Astrocyte (in vitro differentiated cells and primary cell): Measurements from ENCODE around the gene ADAMTS12. TPM values are rescaled to one million over a fixed set of nuclear protein-coding genes. Genes with fewer than 3 reads are reported as not detected.

Source experiments
- DNase-seq: peaks from one replicate; pipeline ENCODE4 v3.0.0-alpha.2; 2010; ENCODE audit warnings: low read depth
- FAIRE-seq: peaks from 2 replicates; lab custom pipeline; 2011; peaks lifted over from hg19 to GRCh38; lab: Jason Lieb, UNC
- H2AFZ ChIP-seq: 2 replicates; pipeline ENCODE4 v1.6.0; 2012; ENCODE audit warnings: low read depth, low read length, inconsistent platforms
- H3K27ac ChIP-seq: 2 replicates; pipeline ENCODE4 v1.5.1; 2011; ENCODE audit warnings: low read depth, low read length, inconsistent platforms
- H3K27me3 ChIP-seq: 2 replicates; pipeline ENCODE4 v1.6.0; 2011; ENCODE audit warnings: low read length, inconsistent platforms; ENCODE audit not compliant: insufficient read depth
- H3K36me3 ChIP-seq: 2 replicates; pipeline ENCODE4 v1.5.1; 2011; ENCODE audit warnings: low read length, inconsistent platforms; ENCODE audit not compliant: insufficient read depth
- H3K4me1 ChIP-seq: 2 replicates; pipeline ENCODE4 v1.5.1; 2011; ENCODE audit warnings: low read length, inconsistent platforms; ENCODE audit not compliant: insufficient read depth
- H3K4me2 ChIP-seq: 2 replicates; pipeline ENCODE4 v1.6.0; 2012; ENCODE audit warnings: low read length, inconsistent platforms
- H3K4me3 ChIP-seq: 2 replicates; pipeline ENCODE4 v1.5.1; 2011; ENCODE audit warnings: low read depth, mild to moderate bottlenecking, low read length, inconsistent platforms; ENCODE audit not compliant: insufficient read depth
- H3K79me2 ChIP-seq: 2 replicates; pipeline ENCODE4 v1.6.0; 2012; ENCODE audit warnings: mild to moderate bottlenecking, low read length, inconsistent platforms; ENCODE audit not compliant: insufficient read depth
- H3K9ac ChIP-seq: 2 replicates; pipeline ENCODE4 v1.6.0; 2012; ENCODE audit warnings: mild to moderate bottlenecking, low read length, inconsistent platforms
- H3K9me3 ChIP-seq: 2 replicates; pipeline ENCODE4 v1.5.1; 2012; ENCODE audit warnings: low read depth, mild to moderate bottlenecking, low read length, inconsistent platforms; ENCODE audit not compliant: insufficient read depth
- H4K20me1 ChIP-seq: 2 replicates; pipeline ENCODE4 v1.6.0; 2012; ENCODE audit warnings: low read length, inconsistent platforms; ENCODE audit not compliant: insufficient read depth
- H3K27ac Mint-ChIP-seq: one replicate; pipeline ENCODE4 v1.8.0; 2021; ENCODE audit warnings: mild to moderate bottlenecking, mixed read lengths; ENCODE audit not compliant: unreplicated experiment
- H3K27me3 Mint-ChIP-seq: one replicate; pipeline ENCODE4 v1.8.0; 2021; ENCODE audit warnings: low read depth, mixed read lengths; ENCODE audit not compliant: unreplicated experiment
- H3K36me3 Mint-ChIP-seq: one replicate; pipeline ENCODE4 v1.8.0; 2021; ENCODE audit warnings: low read depth, mixed read lengths; ENCODE audit not compliant: unreplicated experiment
- H3K4me1 Mint-ChIP-seq: one replicate; pipeline ENCODE4 v1.8.0; 2021; ENCODE audit warnings: low read depth, mixed read lengths; ENCODE audit not compliant: unreplicated experiment
- H3K4me3 Mint-ChIP-seq: one replicate; pipeline ENCODE4 v1.8.0; 2021; ENCODE audit warnings: mild to moderate bottlenecking, moderate library complexity, mixed read lengths; ENCODE audit not compliant: unreplicated experiment
- H3K9me3 Mint-ChIP-seq: one replicate; pipeline ENCODE4 v1.8.0; 2021; ENCODE audit warnings: mild to moderate bottlenecking, mixed read lengths; ENCODE audit not compliant: unreplicated experiment
- CTCF ChIP-seq: IDR thresholded peaks from 2 replicates; pipeline ENCODE4 v1.5.1; 2011; ENCODE audit warnings: low read depth, mild to moderate bottlenecking, inconsistent platforms, low read length, moderate library complexity; ENCODE audit not compliant: insufficient read depth
- EZH2 ChIP-seq: IDR thresholded peaks from 2 replicates; pipeline ENCODE4 v1.6.1; 2012; ENCODE audit warnings: mild to moderate bottlenecking, low read length, inconsistent platforms; ENCODE audit not compliant: insufficient read depth
- total RNA-seq: library from RNA; stranded (reverse); gene quantifications from 2 replicates; pipeline ENCODE4 v1.2.1, GENCODE V29; 2021

The ADAMTS12 gene
- total RNA-seq, 1 donor from 2014 or later, result 156 TPM

GRCh38 chr5:33531824-33532223, 360.0 kb downstream of the ADAMTS12 start:
- Histone ChIP-seq H3K27ac (no peak overlapping the region), H3K4me2 (no peak overlapping the region), H3K36me3 (peaks cover 19% of the 10 kb centered on the region), H3K9ac (no peak overlapping the region), H3K4me3 (no peak overlapping the region), H3K27me3 (no peaks in the 10 kb centered on the region), H2AFZ (no peak overlapping the region), H3K4me1 (no peaks in the 10 kb centered on the region), H3K79me2 (no peaks in the 10 kb centered on the region), H4K20me1 (no peaks in the 10 kb centered on the region), H3K9me3 (no peaks in the 10 kb centered on the region)
- DNase-seq (no peak), FAIRE-seq (no peak)
- H3K27ac Mint-ChIP-seq, result no peak overlapping the region
- no peaks in the 10 kb centered on the region for H3K9me3 Mint-ChIP-seq
- TF ChIP-seq EZH2, result no peak
- TF ChIP-seq CTCF, result no peak
- no peaks in the 10 kb centered on the region for H3K27me3 Mint-ChIP-seq
- H3K4me3 Mint-ChIP-seq, result no peak overlapping the region
- H3K36me3 Mint-ChIP-seq, result peaks cover 30% of the 10 kb centered on the region
- H3K4me1 Mint-ChIP-seq, result no peaks in the 10 kb centered on the region

GRCh38 chr5:33531037-33531298, 360.8 kb downstream of the ADAMTS12 start:
- Histone ChIP-seq H2AFZ (no peak overlapping the region), H4K20me1 (no peaks in the 10 kb centered on the region), H3K9me3 (no peaks in the 10 kb centered on the region), H3K4me2 (no peak overlapping the region), H3K79me2 (no peaks in the 10 kb centered on the region), H3K9ac (no peak overlapping the region), H3K27me3 (no peaks in the 10 kb centered on the region), H3K36me3 (peaks cover 26% of the 10 kb centered on the region), H3K4me3 (no peak overlapping the region), H3K27ac (no peak overlapping the region), H3K4me1 (no peaks in the 10 kb centered on the region)
- Mint-ChIP-seq H3K4me3 (no peak overlapping the region), H3K36me3 (peaks cover 25% of the 10 kb centered on the region), H3K27me3 (no peaks in the 10 kb centered on the region), H3K9me3 (no peaks in the 10 kb centered on the region), H3K4me1 (no peaks in the 10 kb centered on the region), H3K27ac (no peak overlapping the region)
- TF ChIP-seq CTCF (no peak), EZH2 (no peak)
- FAIRE-seq, result no peak
- no peak for DNase-seq

GRCh38 chr5:33530183-33531036, 361.4 kb downstream of the ADAMTS12 start:
- DNase-seq (no peak), FAIRE-seq (no peak)
- Mint-ChIP-seq H3K36me3 (peaks cover 25% of the 10 kb centered on the region), H3K4me3 (no peak overlapping the region), H3K4me1 (no peaks in the 10 kb centered on the region), H3K27me3 (no peaks in the 10 kb centered on the region), H3K9me3 (no peaks in the 10 kb centered on the region), H3K27ac (no peak overlapping the region)
- Histone ChIP-seq H3K4me1 (no peaks in the 10 kb centered on the region), H3K27me3 (no peaks in the 10 kb centered on the region), H3K36me3 (peaks cover 31% of the 10 kb centered on the region), H3K4me3 (no peak overlapping the region), H2AFZ (no peak overlapping the region), H3K4me2 (no peak overlapping the region), H3K9ac (no peak overlapping the region), H3K9me3 (no peaks in the 10 kb centered on the region), H3K27ac (no peak overlapping the region), H4K20me1 (no peaks in the 10 kb centered on the region), H3K79me2 (no peaks in the 10 kb centered on the region)
- no peak for TF ChIP-seq EZH2
- TF ChIP-seq CTCF, result no peak
